Liver (tissue), 9 donors: ENCODE measurements around the gene HS3ST4. TPM values are rescaled to one million over a fixed set of nuclear protein-coding genes. Genes with fewer than 3 reads are reported as not detected.

Experiments
- DNase-seq: peaks from one replicate; pipeline ENCODE4 v3.0.0-alpha.2; 2017; ENCODE audit warnings: low spot score
- H3K27ac ChIP-seq, 2 donors: one replicate each; pipeline ENCODE4 v1.7.0; 2013; ENCODE audit warnings: inconsistent platforms in 2 of 2, low read length in 2 of 2, control low read depth in 1 of 2, low read depth in 1 of 2, mild to moderate bottlenecking in 1 of 2
- H3K27me3 ChIP-seq, 4 donors: one replicate each; pipeline versions ENCODE4 v1.6.1 to v1.7.0; 2013; ENCODE audit warnings: low read length in 3 of 4, inconsistent platforms in 1 of 4, mild to moderate bottlenecking in 1 of 4, moderate library complexity in 1 of 4; ENCODE audit not compliant: control insufficient read depth in 4 of 4, insufficient read depth in 4 of 4
- H3K36me3 ChIP-seq, 4 donors: one replicate each; pipeline versions ENCODE4 v1.6.1 to v1.7.0; 2013; ENCODE audit warnings: low read length in 3 of 4, mild to moderate bottlenecking in 3 of 4, low read depth in 1 of 4, moderate library complexity in 1 of 4; ENCODE audit not compliant: control insufficient read depth in 4 of 4, insufficient read depth in 3 of 4
- H3K4me1 ChIP-seq, 4 donors: one replicate each; pipeline versions ENCODE4 v1.6.1 to v1.7.0; 2013; ENCODE audit warnings: low read length in 3 of 4, mild to moderate bottlenecking in 3 of 4, moderate library complexity in 1 of 4; ENCODE audit not compliant: control insufficient read depth in 4 of 4, insufficient read depth in 4 of 4
- H3K4me3 ChIP-seq, 3 donors: one replicate each; pipeline versions ENCODE4 v1.6.1 to v1.7.0; 2013; ENCODE audit warnings: low read length in 3 of 3, control low read depth in 1 of 3, low read depth in 1 of 3, mild to moderate bottlenecking in 1 of 3
- H3K9ac ChIP-seq, 2 donors: one replicate each; pipeline ENCODE4 v1.7.0; 2013; ENCODE audit warnings: low read length in 2 of 2, mild to moderate bottlenecking in 2 of 2, moderate library complexity in 2 of 2, control low read depth in 1 of 2, low read depth in 1 of 2
- H3K9me3 ChIP-seq, 4 donors: one replicate each; pipeline versions ENCODE4 v1.6.1 to v1.7.0; 2013; ENCODE audit warnings: low read length in 3 of 4; ENCODE audit not compliant: control insufficient read depth in 4 of 4
- ATF3 ChIP-seq: IDR thresholded peaks from 2 replicates; pipeline ENCODE4 v1.6.1; 2016; ENCODE audit warnings: antibody characterized with exemption
- FOXA1 ChIP-seq: IDR thresholded peaks from 2 replicates; pipeline ENCODE4 v1.6.1; 2016; ENCODE audit warnings: antibody characterized with exemption
- FOXA2 ChIP-seq: IDR thresholded peaks from 2 replicates; pipeline ENCODE4 v1.6.1; 2016; ENCODE audit warnings: antibody characterized with exemption
- GABPA ChIP-seq, 2 donors: IDR thresholded peaks in 1 of 2; conservative IDR thresholded peaks in 1 of 2; 2 replicates each; pipeline ENCODE4 v1.6.1; 2016; ENCODE audit warnings: antibody characterized with exemption in 2 of 2, mild to moderate bottlenecking in 1 of 2, moderate library complexity in 1 of 2
- HNF4G ChIP-seq: IDR thresholded peaks from 2 replicates; pipeline ENCODE4 v1.6.1; 2016; ENCODE audit warnings: antibody characterized with exemption
- JUND ChIP-seq, 2 donors: IDR thresholded peaks; 2 replicates each; pipeline ENCODE4 v1.6.1; 2016; ENCODE audit warnings: antibody characterized with exemption in 2 of 2
- NR2F2 ChIP-seq: IDR thresholded peaks from 2 replicates; pipeline ENCODE4 v1.6.1; 2016; ENCODE audit warnings: antibody characterized with exemption
- RAD21 ChIP-seq, 2 donors: IDR thresholded peaks; 2 replicates each; pipeline ENCODE4 v1.6.1; 2016; ENCODE audit warnings: antibody characterized with exemption in 2 of 2, mild to moderate bottlenecking in 2 of 2
- RXRA ChIP-seq, 2 donors: IDR thresholded peaks; 2 replicates each; pipeline ENCODE4 v1.6.1; 2017 to 2018; ENCODE audit warnings: antibody characterized with exemption in 2 of 2, mild to moderate bottlenecking in 1 of 2
- SP1 ChIP-seq: IDR thresholded peaks from 2 replicates; pipeline ENCODE4 v1.6.1; 2018; ENCODE audit warnings: antibody characterized with exemption, mild to moderate bottlenecking
- YY1 ChIP-seq: IDR thresholded peaks from 2 replicates; pipeline ENCODE4 v1.6.1; 2016; ENCODE audit warnings: antibody characterized with exemption, mild to moderate bottlenecking
- ZBTB33 ChIP-seq: IDR thresholded peaks from 2 replicates; pipeline ENCODE4 v1.6.1; 2016; ENCODE audit warnings: antibody characterized with exemption
- WGBS: extraction: QIAGEN DNeasy Blood & Tissue Kit; methylation state at CpG from one replicate; pipeline ENCODE4 v1.1.7; 2013; 5-methylcytosine and 5-hydroxymethylcytosine counted together
- polyA plus RNA-seq, 2 donors: library from polyadenylated mRNA; stranded (reverse) in 1 of 2; unstranded in 1 of 2; fragments of 200-250 nt in 1 of 2; fragments of >200 nt in 1 of 2; fragmentation: Nextera tagmentation in 1 of 2; extraction: Ambion mirVana in 1 of 2; gene quantifications; one replicate each; pipeline versions ENCODE4 v1.2.1 to v1.2.3, GENCODE V29; 2013 to 2015
- total RNA-seq, 2 donors: library from RNA; depleted of rRNA; stranded (reverse); fragments of >200 nt; gene quantifications; one replicate each; pipeline ENCODE4 v1.2.3, GENCODE V29; 2014
- TF ChIP-seq, protein P1 (sequence below): fragments of 150-350 bp; IDR thresholded peaks from 2 replicates; pipeline ENCODE4 v1.5.1; 2017; ENCODE audit warnings: improper control_type of control experiment, low read depth, low read length; ENCODE audit not compliant: missing input control
- TF ChIP-seq, protein P2 (sequence below): IDR thresholded peaks from 2 replicates; pipeline ENCODE4 v1.6.1; 2016; ENCODE audit warnings: antibody characterized with exemption, mild to moderate bottlenecking
- donor health status: healthy.
- donor health status: healthy.
- donor health status: healthy.
- donor health status: healthy.
- donor health status: healthy.

The HS3ST4 gene
- total and polyA plus RNA-seq, 4 donors, result not detected

DNA sequence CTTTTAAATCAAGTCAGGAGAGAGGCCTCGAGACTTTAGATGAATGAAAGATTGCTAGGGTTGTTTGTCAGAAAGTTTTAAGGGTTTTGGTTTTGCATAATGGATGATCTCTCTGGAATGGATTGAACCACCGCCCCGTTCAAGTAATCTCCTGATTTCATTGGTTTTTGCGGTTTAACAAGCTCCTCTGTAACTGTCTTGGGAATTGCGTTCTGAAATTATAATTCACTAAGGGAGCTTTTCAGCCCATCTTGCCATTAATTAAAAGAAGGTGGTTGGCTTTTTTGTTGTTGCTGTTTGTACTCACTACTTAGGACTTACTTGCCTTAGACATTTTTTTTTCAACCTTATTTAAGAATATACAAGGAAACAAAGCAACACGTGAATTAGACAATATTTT is 8.8 kb downstream of the HS3ST4 start:
- no peaks in the 10 kb centered on the region for H3K36me3 ChIP-seq
- H3K4me1 ChIP-seq, result no peaks in the 10 kb centered on the region
- no peak overlapping the region for H3K27ac ChIP-seq
- whole genome bisulfite sequencing, result 76% methylated on average over 6 of the region's 6 CpGs
- H3K9me3 ChIP-seq, result no peaks in the 10 kb centered on the region
- H3K9ac ChIP-seq, result no peak overlapping the region
- peaks cover 0 to 2% (median 0%) of the 10 kb centered on the region in 4 donors for H3K27me3 ChIP-seq
- TF ChIP-seq, protein P1, sequence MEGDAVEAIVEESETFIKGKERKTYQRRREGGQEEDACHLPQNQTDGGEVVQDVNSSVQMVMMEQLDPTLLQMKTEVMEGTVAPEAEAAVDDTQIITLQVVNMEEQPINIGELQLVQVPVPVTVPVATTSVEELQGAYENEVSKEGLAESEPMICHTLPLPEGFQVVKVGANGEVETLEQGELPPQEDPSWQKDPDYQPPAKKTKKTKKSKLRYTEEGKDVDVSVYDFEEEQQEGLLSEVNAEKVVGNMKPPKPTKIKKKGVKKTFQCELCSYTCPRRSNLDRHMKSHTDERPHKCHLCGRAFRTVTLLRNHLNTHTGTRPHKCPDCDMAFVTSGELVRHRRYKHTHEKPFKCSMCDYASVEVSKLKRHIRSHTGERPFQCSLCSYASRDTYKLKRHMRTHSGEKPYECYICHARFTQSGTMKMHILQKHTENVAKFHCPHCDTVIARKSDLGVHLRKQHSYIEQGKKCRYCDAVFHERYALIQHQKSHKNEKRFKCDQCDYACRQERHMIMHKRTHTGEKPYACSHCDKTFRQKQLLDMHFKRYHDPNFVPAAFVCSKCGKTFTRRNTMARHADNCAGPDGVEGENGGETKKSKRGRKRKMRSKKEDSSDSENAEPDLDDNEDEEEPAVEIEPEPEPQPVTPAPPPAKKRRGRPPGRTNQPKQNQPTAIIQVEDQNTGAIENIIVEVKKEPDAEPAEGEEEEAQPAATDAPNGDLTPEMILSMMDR, result no peak
- TF ChIP-seq ZBTB33 (no peak), JUND (IDR thresholded peaks at IDR 0.05) (no peak), ATF3 (no peak), YY1 (no peak), RXRA (IDR thresholded peaks at IDR 0.05) (no peak)
- TF ChIP-seq, protein P2, sequence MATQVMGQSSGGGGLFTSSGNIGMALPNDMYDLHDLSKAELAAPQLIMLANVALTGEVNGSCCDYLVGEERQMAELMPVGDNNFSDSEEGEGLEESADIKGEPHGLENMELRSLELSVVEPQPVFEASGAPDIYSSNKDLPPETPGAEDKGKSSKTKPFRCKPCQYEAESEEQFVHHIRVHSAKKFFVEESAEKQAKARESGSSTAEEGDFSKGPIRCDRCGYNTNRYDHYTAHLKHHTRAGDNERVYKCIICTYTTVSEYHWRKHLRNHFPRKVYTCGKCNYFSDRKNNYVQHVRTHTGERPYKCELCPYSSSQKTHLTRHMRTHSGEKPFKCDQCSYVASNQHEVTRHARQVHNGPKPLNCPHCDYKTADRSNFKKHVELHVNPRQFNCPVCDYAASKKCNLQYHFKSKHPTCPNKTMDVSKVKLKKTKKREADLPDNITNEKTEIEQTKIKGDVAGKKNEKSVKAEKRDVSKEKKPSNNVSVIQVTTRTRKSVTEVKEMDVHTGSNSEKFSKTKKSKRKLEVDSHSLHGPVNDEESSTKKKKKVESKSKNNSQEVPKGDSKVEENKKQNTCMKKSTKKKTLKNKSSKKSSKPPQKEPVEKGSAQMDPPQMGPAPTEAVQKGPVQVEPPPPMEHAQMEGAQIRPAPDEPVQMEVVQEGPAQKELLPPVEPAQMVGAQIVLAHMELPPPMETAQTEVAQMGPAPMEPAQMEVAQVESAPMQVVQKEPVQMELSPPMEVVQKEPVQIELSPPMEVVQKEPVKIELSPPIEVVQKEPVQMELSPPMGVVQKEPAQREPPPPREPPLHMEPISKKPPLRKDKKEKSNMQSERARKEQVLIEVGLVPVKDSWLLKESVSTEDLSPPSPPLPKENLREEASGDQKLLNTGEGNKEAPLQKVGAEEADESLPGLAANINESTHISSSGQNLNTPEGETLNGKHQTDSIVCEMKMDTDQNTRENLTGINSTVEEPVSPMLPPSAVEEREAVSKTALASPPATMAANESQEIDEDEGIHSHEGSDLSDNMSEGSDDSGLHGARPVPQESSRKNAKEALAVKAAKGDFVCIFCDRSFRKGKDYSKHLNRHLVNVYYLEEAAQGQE, result no peak
- no peak for DNase-seq
- H3K4me3 ChIP-seq, result no peak overlapping the region

- peaks cover 0 to 2% (median 0%) of the 10 kb centered on the region in 4 donors for H3K27me3 ChIP-seq
- no peak overlapping the region for H3K27ac ChIP-seq
- WGBS, result 63% methylated on average over 1 of the region's 1 CpG
- DNase-seq, result no peak
- H3K4me3 ChIP-seq, result no peak overlapping the region
- H3K4me1 ChIP-seq, result no peaks in the 10 kb centered on the region
- no peaks in the 10 kb centered on the region for H3K9me3 ChIP-seq
- H3K36me3 ChIP-seq, result no peaks in the 10 kb centered on the region
- no peak overlapping the region for H3K9ac ChIP-seq
- TF ChIP-seq, protein P1, result no peak
- no peak for TF ChIP-seq SP1
- TF ChIP-seq FOXA1, result no peak
- TF ChIP-seq RAD21 (IDR thresholded peaks at IDR 0.05), result no peak
- no peak for TF ChIP-seq HNF4G
- no peak for TF ChIP-seq RXRA (IDR thresholded peaks at IDR 0.05)
- no peak for TF ChIP-seq GABPA (IDR thresholded peaks at IDR 0.05 in 1 of 2, conservative IDR thresholded peaks at IDR 0.05 in 1 of 2)
- no peak for TF ChIP-seq ZBTB33
- TF ChIP-seq, protein P2, result no peak
- TF ChIP-seq NR2F2, result no peak
- no peak for TF ChIP-seq ATF3
- no peak for TF ChIP-seq FOXA2
- no peak for TF ChIP-seq YY1
These were observed 15.8 kb downstream of the HS3ST4 start for GRCh38 chr16:25707553-25707952.
